Endodermal cell (in vitro differentiated cells): Measurements from ENCODE around the gene USF1. TPM values are rescaled to one million over a fixed set of nuclear protein-coding genes. Genes with fewer than 3 reads are reported as not detected.

Experiments used
- DNase-seq: peaks from one replicate; pipeline ENCODE4 v3.0.0-alpha.2; 2017
- H3K27ac ChIP-seq: 2 replicates; pipeline ENCODE4 v1.5.1; 2013; ENCODE audit warnings: mild to moderate bottlenecking, low read depth, low read length, moderate library complexity
- H3K27me3 ChIP-seq: 2 replicates; pipeline ENCODE4 v1.6.1; 2013; ENCODE audit warnings: mild to moderate bottlenecking, low read length, moderate library complexity; ENCODE audit not compliant: insufficient read depth, control insufficient read depth, poor library complexity, severe bottlenecking
- H3K36me3 ChIP-seq: 2 replicates; pipeline ENCODE4 v1.7.0; 2013; ENCODE audit warnings: mild to moderate bottlenecking, low read length, moderate library complexity; ENCODE audit not compliant: control insufficient read depth, insufficient read depth
- H3K4me1 ChIP-seq: one replicate; pipeline ENCODE4 v1.7.0; 2013; ENCODE audit warnings: low read length; ENCODE audit not compliant: control insufficient read depth, insufficient read depth
- H3K4me3 ChIP-seq: 2 replicates; pipeline ENCODE4 v1.5.1; 2013; ENCODE audit warnings: mild to moderate bottlenecking, low read length, moderate library complexity
- H3K9ac ChIP-seq: 2 replicates; pipeline ENCODE4 v1.6.1; 2013; ENCODE audit warnings: mild to moderate bottlenecking, low read length, moderate library complexity; ENCODE audit not compliant: poor library complexity, severe bottlenecking; ENCODE audit errors: extremely low read depth
- H3K9me3 ChIP-seq: 2 replicates; pipeline ENCODE4 v1.6.1; 2013; ENCODE audit warnings: mild to moderate bottlenecking, low read length, moderate library complexity; ENCODE audit not compliant: control insufficient read depth
- H3K27ac Mint-ChIP-seq: 2 replicates; pipeline ENCODE4 v1.8.0; 2020; ENCODE audit warnings: mixed read lengths
- H3K27me3 Mint-ChIP-seq: 2 replicates; pipeline ENCODE4 v1.8.0; 2021; ENCODE audit warnings: mild to moderate bottlenecking, mixed read lengths; ENCODE audit not compliant: insufficient read depth
- H3K36me3 Mint-ChIP-seq: 2 replicates; pipeline ENCODE4 v1.8.0; 2020; ENCODE audit warnings: low read depth, mixed read lengths
- H3K4me1 Mint-ChIP-seq: 2 replicates; pipeline ENCODE4 v1.8.0; 2020; ENCODE audit warnings: mixed read lengths
- H3K4me3 Mint-ChIP-seq: 2 replicates; pipeline ENCODE4 v1.8.0; 2020; ENCODE audit warnings: mild to moderate bottlenecking, moderate library complexity, mixed read lengths
- H3K9me3 Mint-ChIP-seq: 2 replicates; pipeline ENCODE4 v1.8.0; 2020; ENCODE audit warnings: mild to moderate bottlenecking, mixed read lengths
- WGBS, 2 experiments: methylation state at CpG; one replicate each; pipeline versions ENCODE4 v1.1.5 to v1.1.7; 2013; ENCODE audit warnings: missing lambda C conversion rate in 2 of 2, mixed read lengths in 1 of 2; ENCODE audit not compliant: insufficient coverage in 1 of 2, insufficient read length in 1 of 2; 5-methylcytosine and 5-hydroxymethylcytosine counted together
- total RNA-seq, 2 donors: library from RNA; stranded (reverse); fragmentation: NEBNext Ultra II Directional in 1 of 2; extraction: Animal tissue kit (Norgen Biotek cat#: 25700) in 1 of 2; gene quantifications; 2 replicates in 1 of 2; 3 replicates in 1 of 2; pipeline ENCODE4 v1.2.1, GENCODE V29; 2021
- TF ChIP-seq, protein P1 (sequence below): fragments of 200-600 bp; sonication (generic); conservative IDR thresholded peaks from 2 replicates; pipeline ENCODE4 v1.5.0; 2021; ENCODE audit warnings: antibody characterized with exemption, mild to moderate bottlenecking

The USF1 gene
- total RNA-seq, 2 donors from 2014 or later, result 55.5 to 57.3 TPM

DNA sequence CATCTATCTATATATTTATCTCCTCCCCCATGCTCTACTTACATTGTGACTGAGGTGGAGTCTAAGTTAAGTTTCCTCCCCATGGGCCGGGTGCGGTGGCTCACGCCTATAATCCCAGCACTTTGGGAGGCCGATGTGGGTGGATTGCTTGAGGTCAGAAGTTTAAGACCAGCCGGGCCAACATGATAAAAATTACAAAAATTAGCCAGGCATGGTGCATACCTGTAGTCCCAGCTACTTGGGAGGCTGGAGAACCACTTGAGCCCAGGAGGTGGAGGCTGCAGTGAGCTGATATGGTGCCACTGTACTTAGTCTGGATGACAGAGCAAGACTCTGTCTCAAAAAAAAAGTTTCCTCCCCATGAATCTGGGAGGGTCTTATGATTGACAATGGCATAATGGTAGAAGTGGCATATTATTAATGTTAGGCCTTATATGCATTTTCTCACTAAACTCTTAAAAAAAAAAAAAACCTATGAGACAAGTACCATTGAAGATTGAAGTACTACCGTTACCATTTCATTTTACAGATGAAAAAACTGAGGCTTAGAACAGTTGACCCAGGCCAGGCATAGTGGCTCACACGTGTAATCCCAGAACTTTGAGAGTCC, 36.1 kb downstream of the USF1 start:
- no peaks in the 10 kb centered on the region for H3K27me3 Mint-ChIP-seq
- H3K4me3 ChIP-seq, result no peak overlapping the region
- peaks cover 30% of the 10 kb centered on the region for H3K4me1 Mint-ChIP-seq
- WGBS, 2 experiments, result 92% methylated on average over 6 to 7 of the region's 7 CpGs
- no peak overlapping the region for H3K9ac ChIP-seq
- H3K9me3 Mint-ChIP-seq, result no peaks in the 10 kb centered on the region
- TF ChIP-seq, protein P1, sequence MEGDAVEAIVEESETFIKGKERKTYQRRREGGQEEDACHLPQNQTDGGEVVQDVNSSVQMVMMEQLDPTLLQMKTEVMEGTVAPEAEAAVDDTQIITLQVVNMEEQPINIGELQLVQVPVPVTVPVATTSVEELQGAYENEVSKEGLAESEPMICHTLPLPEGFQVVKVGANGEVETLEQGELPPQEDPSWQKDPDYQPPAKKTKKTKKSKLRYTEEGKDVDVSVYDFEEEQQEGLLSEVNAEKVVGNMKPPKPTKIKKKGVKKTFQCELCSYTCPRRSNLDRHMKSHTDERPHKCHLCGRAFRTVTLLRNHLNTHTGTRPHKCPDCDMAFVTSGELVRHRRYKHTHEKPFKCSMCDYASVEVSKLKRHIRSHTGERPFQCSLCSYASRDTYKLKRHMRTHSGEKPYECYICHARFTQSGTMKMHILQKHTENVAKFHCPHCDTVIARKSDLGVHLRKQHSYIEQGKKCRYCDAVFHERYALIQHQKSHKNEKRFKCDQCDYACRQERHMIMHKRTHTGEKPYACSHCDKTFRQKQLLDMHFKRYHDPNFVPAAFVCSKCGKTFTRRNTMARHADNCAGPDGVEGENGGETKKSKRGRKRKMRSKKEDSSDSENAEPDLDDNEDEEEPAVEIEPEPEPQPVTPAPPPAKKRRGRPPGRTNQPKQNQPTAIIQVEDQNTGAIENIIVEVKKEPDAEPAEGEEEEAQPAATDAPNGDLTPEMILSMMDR, result no peak
- H3K4me1 ChIP-seq, result peaks cover 4% of the 10 kb centered on the region
- H3K36me3 ChIP-seq, result peaks cover 49% of the 10 kb centered on the region
- no peak overlapping the region for H3K27ac Mint-ChIP-seq
- no peak overlapping the region for H3K27ac ChIP-seq
- no peaks in the 10 kb centered on the region for H3K9me3 ChIP-seq
- no peak for DNase-seq
- peaks cover 41% of the 10 kb centered on the region for H3K36me3 Mint-ChIP-seq
- H3K27me3 ChIP-seq, result no peaks in the 10 kb centered on the region
- no peak overlapping the region for H3K4me3 Mint-ChIP-seq

DNA sequence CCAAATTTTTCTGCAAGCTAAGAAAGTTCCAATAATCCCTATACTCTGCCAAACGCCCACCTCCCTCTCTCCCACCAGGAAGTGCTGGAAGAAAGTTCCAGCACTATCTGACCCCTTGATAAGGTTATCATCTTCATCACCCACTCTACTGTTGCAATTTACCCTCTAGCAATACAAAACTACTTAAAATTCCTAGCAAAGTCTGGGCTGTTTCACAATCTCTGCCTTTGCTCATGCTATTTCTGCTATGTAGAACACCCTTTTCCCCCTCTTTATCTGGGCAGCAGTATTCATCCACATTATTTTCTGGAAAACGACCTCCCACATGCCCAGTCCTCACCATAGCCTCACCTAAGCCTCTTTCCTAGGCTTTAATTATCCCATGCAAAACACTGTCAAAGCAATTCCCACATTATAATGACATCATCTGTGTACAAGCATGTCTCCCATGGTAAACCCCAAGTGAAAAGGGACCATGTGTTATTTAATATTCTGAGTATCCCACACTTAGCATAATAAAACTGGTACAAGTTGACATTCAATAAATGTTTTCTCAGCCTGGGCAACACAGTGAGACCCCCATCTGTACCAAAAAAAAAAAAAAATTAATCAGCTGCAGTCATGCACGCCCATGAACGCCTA, 36.8 kb downstream of the USF1 start:
- TF ChIP-seq, protein P1, result no peak
- H3K9me3 Mint-ChIP-seq, result no peaks in the 10 kb centered on the region
- H3K36me3 ChIP-seq, result peaks cover 43% of the 10 kb centered on the region
- H3K36me3 Mint-ChIP-seq, result peaks cover 35% of the 10 kb centered on the region
- no peak overlapping the region for H3K4me3 Mint-ChIP-seq
- no peak overlapping the region for H3K4me3 ChIP-seq
- no peaks in the 10 kb centered on the region for H3K9me3 ChIP-seq
- no peaks in the 10 kb centered on the region for H3K27me3 ChIP-seq
- WGBS, 2 experiments, result 81 to 95% methylated on average over 2 to 4 of the region's 4 CpGs
- no peak overlapping the region for H3K9ac ChIP-seq
- H3K27ac Mint-ChIP-seq, result peak overlapping the region; percentile 4
- H3K27ac ChIP-seq, result no peak overlapping the region
- H3K27me3 Mint-ChIP-seq, result no peaks in the 10 kb centered on the region
- peaks cover 27% of the 10 kb centered on the region for H3K4me1 Mint-ChIP-seq
- DNase-seq, result no peak
- peaks cover 4% of the 10 kb centered on the region for H3K4me1 ChIP-seq

DNA sequence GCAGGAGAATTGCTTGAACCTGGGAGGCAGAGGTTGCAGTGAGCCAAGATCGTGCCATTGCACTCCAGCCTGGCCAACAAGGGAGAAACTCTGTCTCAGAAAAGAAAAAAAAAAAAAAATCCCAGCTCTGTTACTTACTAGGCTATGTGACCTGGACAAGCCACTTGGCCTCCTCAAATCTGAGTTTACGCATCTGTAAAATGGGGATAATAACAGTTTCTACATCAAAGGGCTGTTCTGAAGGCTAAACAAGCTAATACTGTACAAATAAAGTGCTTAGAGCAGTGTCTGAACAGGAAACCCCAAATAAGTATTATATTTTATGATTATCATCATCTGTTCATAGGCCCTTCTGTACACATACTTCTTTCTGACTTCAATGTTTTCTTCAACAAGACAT, 38.4 kb downstream of the USF1 start:
- no peaks in the 10 kb centered on the region for H3K9me3 ChIP-seq
- no peak overlapping the region for H3K27ac ChIP-seq
- Mint-ChIP-seq H3K4me1 (peaks cover 16% of the 10 kb centered on the region), H3K36me3 (peaks cover 28% of the 10 kb centered on the region), H3K9me3 (no peaks in the 10 kb centered on the region), H3K4me3 (no peak overlapping the region), H3K27ac (no peak overlapping the region), H3K27me3 (no peaks in the 10 kb centered on the region)
- no peaks in the 10 kb centered on the region for H3K27me3 ChIP-seq
- H3K9ac ChIP-seq, result no peak overlapping the region
- H3K36me3 ChIP-seq, result peaks cover 32% of the 10 kb centered on the region
- no peak for DNase-seq
- TF ChIP-seq, protein P1, result no peak
- no peak overlapping the region for H3K4me3 ChIP-seq
- no peaks in the 10 kb centered on the region for H3K4me1 ChIP-seq
- 93 to 100% methylated on average over 2 of the region's 2 CpGs for WGBS, 2 experiments
